ENCODE results near the gene NAT8.
"Not testable (repeated sequence)": the region's sequence is repeated elsewhere in the genome, so short reads cannot be mapped to it uniquely, and the experiment has no call there.

Gene NAT8

GRCh38 chr2:73630662-73631266 lies 11.5 kb downstream of the NAT8 start:
- not testable (repeated sequence) for DNase-seq (ENCODE audit: low read depth in 1 of 2, low spot score in 1 of 2); H3K27me3 ChIP-seq (ENCODE audit: insufficient read depth, poor library complexity, severe bottlenecking); H3K4me3 ChIP-seq (replicated peaks; ENCODE audit: insufficient read depth, low read length); H3K27ac ChIP-seq (replicated peaks)
- TF ChIP-seq CTCF (IDR thresholded peaks at IDR 0.05; ENCODE audit: insufficient read depth, low read length) = peak; percentile 16

GRCh38 chr2:73628493-73628892 lies 13.7 kb downstream of the NAT8 start:
- H3K27me3 ChIP-seq (ENCODE audit: insufficient read depth, poor library complexity, severe bottlenecking); DNase-seq (ENCODE audit: low read depth in 1 of 2, low spot score in 1 of 2); H3K27ac ChIP-seq (replicated peaks); H3K4me3 ChIP-seq (replicated peaks; ENCODE audit: insufficient read depth, low read length): not testable (repeated sequence)

- H3K4me3 ChIP-seq (replicated peaks; ENCODE audit: insufficient read depth, low read length); H3K27me3 ChIP-seq (ENCODE audit: insufficient read depth, poor library complexity, severe bottlenecking): not testable (repeated sequence)
- peak; percentile 60; the same call in 1 of the 2 replicates for TF ChIP-seq SPI1 (IDR thresholded peaks at IDR 0.05; ENCODE audit: borderline replicate concordance, low read depth)
- peak in 1 of 2 experiments; percentile 37 for DNase-seq (ENCODE audit: low read depth in 1 of 2, low spot score in 1 of 2)
- H3K27ac ChIP-seq (replicated peaks) = peak overlapping the region; percentile 14; the same call in 1 of the 2 replicates
Observed at GRCh38 chr2:73626237-73626636, 16.0 kb downstream of the NAT8 start.

- H3K27me3 ChIP-seq (ENCODE audit: insufficient read depth, poor library complexity, severe bottlenecking); DNase-seq (ENCODE audit: low read depth in 1 of 2, low spot score in 1 of 2); H3K4me3 ChIP-seq (replicated peaks; ENCODE audit: insufficient read depth, low read length); H3K27ac ChIP-seq (replicated peaks): not testable (repeated sequence)
Observed at GRCh38 chr2:73624625-73625024, 17.6 kb downstream of the NAT8 start.

GRCh38 chr2:73624036-73624435 lies 18.2 kb downstream of the NAT8 start:
- not testable (repeated sequence) for H3K27me3 ChIP-seq (ENCODE audit: insufficient read depth, poor library complexity, severe bottlenecking); H3K4me3 ChIP-seq (replicated peaks; ENCODE audit: insufficient read depth, low read length); DNase-seq (ENCODE audit: low read depth in 1 of 2, low spot score in 1 of 2); H3K27ac ChIP-seq (replicated peaks)

- not testable (repeated sequence) for H3K27ac ChIP-seq (replicated peaks); DNase-seq (ENCODE audit: low read depth in 1 of 2, low spot score in 1 of 2); H3K4me3 ChIP-seq (replicated peaks; ENCODE audit: insufficient read depth, low read length); H3K27me3 ChIP-seq (ENCODE audit: insufficient read depth, poor library complexity, severe bottlenecking)
Observed at GRCh38 chr2:73619925-73620324, 22.3 kb downstream of the NAT8 start.

GRCh38 chr2:73614997-73615396 lies 27.2 kb downstream of the NAT8 start:
- TF ChIP-seq POLR2AphosphoS5 (IDR thresholded peaks at IDR 0.05; ENCODE audit: low read depth) = no peak
- no peak for TF ChIP-seq GABPA (IDR thresholded peaks at IDR 0.05; ENCODE audit: low read depth)
- TF ChIP-seq REST (IDR thresholded peaks at IDR 0.05; ENCODE audit: insufficient replicate concordance, low read depth) = no peak
- no peak for TF ChIP-seq CTCF (IDR thresholded peaks at IDR 0.05; ENCODE audit: insufficient read depth, low read length)
- no peak for TF ChIP-seq SPI1 (IDR thresholded peaks at IDR 0.05; ENCODE audit: borderline replicate concordance, low read depth)
- no peak overlapping the region for H3K4me3 ChIP-seq (replicated peaks; ENCODE audit: insufficient read depth, low read length)
- H3K27ac ChIP-seq (replicated peaks) = no peak overlapping the region
- no peak for DNase-seq (ENCODE audit: low read depth in 1 of 2, low spot score in 1 of 2)
- no peaks in the 10 kb centered on the region for H3K27me3 ChIP-seq (ENCODE audit: insufficient read depth, poor library complexity, severe bottlenecking)
